Measurements from ENCODE around the gene C1QTNF7.

The C1QTNF7 gene

GRCh38 chr4:15457406-15458201 lies 29.8 kb downstream of the C1QTNF7 start:
- no peak for DNase-seq (ENCODE audit: low read depth)

- no peak for DNase-seq (ENCODE audit: low read depth)
Observed at GRCh38 chr4:15458616-15459015, 30.8 kb downstream of the C1QTNF7 start.

- no peak for DNase-seq (ENCODE audit: low read depth)
Observed at GRCh38 chr4:15459706-15460105, 31.9 kb downstream of the C1QTNF7 start.

DNA sequence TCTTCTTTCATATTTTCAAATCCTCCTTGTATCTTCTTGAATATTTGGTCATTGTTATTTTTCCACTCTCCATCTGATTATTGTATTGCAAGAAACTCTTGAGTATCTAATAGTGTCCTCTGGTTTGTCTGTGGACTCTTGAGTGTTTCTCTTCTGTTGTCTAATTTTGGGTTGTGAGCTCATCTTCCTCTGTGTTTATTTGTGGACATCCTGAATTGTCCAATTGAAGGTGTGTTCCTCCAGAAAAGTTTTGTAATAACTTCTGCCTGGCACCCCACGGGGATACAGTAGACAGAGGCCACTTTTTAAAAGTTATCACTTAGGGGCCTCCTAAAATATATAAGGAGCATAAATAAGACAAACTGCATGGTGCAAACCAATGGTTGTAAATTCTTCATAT lies 38.8 kb downstream of the C1QTNF7 start:
- no peak for DNase-seq (ENCODE audit: low read depth)

- DNase-seq (ENCODE audit: low read depth) = no peak
Observed at GRCh38 chr4:15469402-15470127, 41.7 kb downstream of the C1QTNF7 start, which contains the start of gene CC2D2A. TSS of gene CC2D2A (plus strand) at chr4:15469882. CDS start at chr4:15475933, 6,051 bp downstream.

- no peak for DNase-seq (ENCODE audit: low read depth)
Observed at GRCh38 chr4:15470128-15470475, 42.3 kb downstream of the C1QTNF7 start.

DNA sequence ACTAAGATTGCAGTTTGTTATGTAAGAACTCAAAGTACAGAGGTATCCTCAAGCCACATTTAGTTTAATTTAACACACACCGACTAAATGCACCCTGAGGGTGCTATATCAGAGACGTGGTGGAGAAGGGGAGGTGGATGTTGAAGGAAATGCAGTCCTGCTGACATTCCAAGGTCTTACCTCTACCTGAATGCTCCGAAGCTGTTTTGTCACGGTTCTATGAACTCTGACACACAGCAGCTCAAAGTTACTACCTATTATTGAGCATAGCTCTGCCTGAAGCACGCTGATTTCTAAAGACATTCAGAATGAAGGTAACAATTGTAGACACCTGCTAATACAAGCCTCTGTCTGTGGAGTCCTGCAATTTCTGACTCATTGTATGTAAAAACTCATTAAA lies 48.6 kb downstream of the C1QTNF7 start:
- no peak for DNase-seq (ENCODE audit: low read depth)

GRCh38 chr4:15478724-15479088 lies 50.9 kb downstream of the C1QTNF7 start:
- DNase-seq (ENCODE audit: low read depth) = no peak

GRCh38 chr4:15479089-15479912 lies 51.5 kb downstream of the C1QTNF7 start:
- DNase-seq (ENCODE audit: low read depth) = no peak

DNA sequence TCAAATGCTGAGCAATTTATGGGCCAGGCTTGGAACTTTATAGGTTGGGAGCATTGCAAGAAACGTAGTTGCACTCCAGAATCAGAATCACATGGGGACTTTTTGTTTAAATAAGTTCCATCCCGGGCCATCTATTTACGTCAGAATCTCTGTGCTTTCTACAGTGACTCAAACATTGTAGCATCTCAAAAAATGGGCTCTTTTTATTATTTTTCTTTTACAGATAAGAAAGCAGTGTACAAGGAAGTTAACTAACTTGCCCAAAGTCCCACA lies 52.0 kb downstream of the C1QTNF7 start:
- no peak for DNase-seq (ENCODE audit: low read depth)

- no peak for DNase-seq (ENCODE audit: low read depth)
Observed at GRCh38 chr4:15481961-15482745, 54.3 kb downstream of the C1QTNF7 start.

DNA sequence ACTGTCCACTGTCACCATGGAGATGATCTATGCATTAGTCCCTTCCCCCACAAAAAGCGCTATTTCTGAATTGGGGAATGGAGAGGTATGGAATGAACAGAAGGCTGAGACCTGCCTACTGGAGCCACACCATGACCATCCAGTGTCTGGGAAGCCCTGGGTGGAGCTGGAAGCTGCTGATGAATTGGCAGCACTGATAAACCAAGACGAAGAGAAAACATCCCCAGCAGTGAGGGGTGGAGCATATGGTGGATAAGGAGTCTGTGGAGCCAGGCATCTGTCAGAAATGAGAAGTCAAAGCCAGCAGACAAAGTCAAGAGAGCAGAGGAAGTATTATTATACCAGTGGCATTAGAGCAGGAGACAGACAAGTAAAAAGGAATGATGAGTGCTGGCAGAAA lies 55.0 kb downstream of the C1QTNF7 start:
- no peak for DNase-seq (ENCODE audit: low read depth)

- DNase-seq (ENCODE audit: low read depth) = no peak
Observed at GRCh38 chr4:15488136-15488535, 60.3 kb downstream of the C1QTNF7 start.

DNA sequence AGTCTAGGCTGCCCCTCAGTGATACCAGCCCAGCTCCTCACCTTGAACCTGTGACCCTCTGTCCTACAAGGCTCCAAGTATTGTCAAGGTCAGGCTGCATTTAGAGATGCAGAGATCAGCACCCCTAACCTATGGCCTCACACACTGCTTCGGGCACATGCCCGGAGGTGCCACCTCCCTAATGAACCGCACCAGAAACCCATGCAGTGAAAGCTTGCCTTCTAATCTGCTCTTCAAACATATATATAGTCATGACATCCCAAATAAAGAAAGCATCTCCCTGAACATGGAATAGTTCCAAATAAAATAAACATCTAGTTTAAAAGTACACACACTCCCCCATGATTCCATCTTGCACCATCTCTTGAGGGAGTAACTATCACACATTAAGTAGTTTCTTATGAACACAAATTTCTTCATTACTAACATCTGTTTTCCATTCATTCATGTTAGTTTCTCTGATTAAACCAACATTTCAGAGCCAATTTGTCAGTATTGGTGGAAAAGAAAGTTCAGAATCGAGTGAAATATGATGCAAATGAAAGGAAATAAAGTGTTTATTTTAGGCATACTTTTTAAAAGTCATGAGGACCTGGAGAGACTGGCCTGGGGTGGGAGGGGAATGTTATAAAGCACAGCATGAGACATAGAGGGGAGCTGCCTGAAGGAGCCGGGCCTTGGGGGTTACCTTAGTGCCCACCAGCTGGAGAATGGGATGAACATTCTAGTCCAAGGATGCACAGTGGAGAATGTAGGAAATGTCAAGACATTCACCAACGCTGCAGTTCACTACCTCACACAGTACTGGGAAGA lies 61.0 kb downstream of the C1QTNF7 start:
- no peak for DNase-seq (ENCODE audit: low read depth)

- no peak for DNase-seq (ENCODE audit: low read depth)
Observed at GRCh38 chr4:15489551-15489950, 61.7 kb downstream of the C1QTNF7 start.

DNA sequence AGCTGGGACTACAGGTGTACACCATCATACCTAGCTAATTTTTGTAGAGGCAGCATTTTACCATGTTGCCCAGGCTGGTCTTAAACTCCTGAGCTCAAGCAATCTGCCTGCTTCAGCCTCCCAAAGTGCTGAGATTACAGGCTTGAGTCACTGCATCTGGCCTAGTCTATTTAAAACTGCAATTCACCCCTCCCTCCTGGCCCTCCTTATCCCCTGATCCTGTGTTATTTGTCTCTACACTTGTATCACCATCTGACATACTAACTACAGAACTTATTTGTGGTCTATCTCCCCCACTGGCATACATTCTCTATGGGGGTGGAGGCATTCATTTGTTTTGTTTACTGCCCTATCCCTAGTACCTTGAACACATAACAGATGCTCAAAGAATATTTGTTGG lies 65.6 kb downstream of the C1QTNF7 start:
- no peak for DNase-seq (ENCODE audit: low read depth)

DNA sequence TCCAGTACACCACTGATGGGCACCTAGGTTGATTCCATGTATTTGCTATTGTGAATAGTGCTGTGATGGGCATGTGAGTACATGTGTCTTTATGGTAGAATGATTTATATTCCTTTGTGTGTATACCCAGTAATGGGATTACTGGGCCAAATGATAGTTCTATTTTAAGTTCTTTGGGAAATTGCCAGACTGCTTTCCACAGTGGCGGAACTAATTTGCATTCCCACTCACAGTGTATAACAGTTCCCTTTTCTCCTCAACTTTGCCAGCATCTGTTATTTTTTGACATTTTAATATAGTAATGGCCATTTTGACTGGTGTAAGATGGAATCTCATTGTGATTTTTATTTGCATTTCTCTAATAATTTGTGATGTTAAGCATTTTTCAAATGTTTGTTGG lies 67.8 kb downstream of the C1QTNF7 start:
- no peak for DNase-seq (ENCODE audit: low read depth)

All from stimulated activated CD8-positive, alpha-beta memory T cell treated with anti-CD3 and anti-CD28 coated beads, Interleukin-12 subunit alpha, Interleukin-12 subunit beta, amount 100 ng/mL, for 4 hours (primary cell).